Panc1 (cell line): ENCODE measurements around the gene TMEM121. TPM values are rescaled to one million over a fixed set of nuclear protein-coding genes. Genes with fewer than 3 reads are reported as not detected.
A peak's percentile ranks its signal among the peaks of the same experiment; 100 is the strongest.

Experiments used
- ATAC-seq: fragments of 200-7000 bp; cut with Tn5 transposase; 2 replicates; pipeline ENCODE4 v1.9.1; 2020; ENCODE audit warnings: mild to moderate bottlenecking, moderate library complexity
- BruUV-seq: library from RNA; stranded (reverse); fragments of 400-500 nt; replicated peaks from 2 replicates; lab custom pipeline; 2021; lab: Mats Ljungman, UMichigan
- CTCF ChIA-PET: fragments of 300-600 bp; sonication (Branson Sonifier 250); formaldehyde crosslinking; loops from one replicate; lab custom pipeline; 2022; ENCODE audit warnings: antibody characterized with exemption; lab: Charles Lee
- POLR2A ChIA-PET: fragments of 300-600 bp; sonication (Branson Sonifier 250); formaldehyde crosslinking; loops from one replicate; lab custom pipeline; 2022; ENCODE audit warnings: antibody characterized with exemption; lab: Charles Lee
- DNase-seq: peaks from one replicate; pipeline ENCODE4 v3.0.0-alpha.2; 2010; ENCODE audit warnings: low read depth, low spot score
- H3K27ac ChIP-seq: 2 replicates; pipeline ENCODE4 v1.5.1; 2011; ENCODE audit warnings: mild to moderate bottlenecking, low read length, inconsistent platforms
- H3K27me3 ChIP-seq: fragments of 200-500 bp; sonication (Bioruptor generic); 2 replicates; pipeline ENCODE4 v1.6.0; 2014; ENCODE audit warnings: low read length, inconsistent platforms; ENCODE audit not compliant: control insufficient read depth, insufficient read depth
- H3K36me3 ChIP-seq: fragments of 200-500 bp; sonication (Bioruptor generic); 2 replicates; pipeline ENCODE4 v1.5.1; 2014; ENCODE audit warnings: inconsistent platforms, mild to moderate bottlenecking, low read length, moderate library complexity; ENCODE audit not compliant: control insufficient read depth, insufficient read depth
- H3K4me1 ChIP-seq: 2 replicates; pipeline ENCODE4 v1.5.1; 2011; ENCODE audit warnings: inconsistent platforms, mild to moderate bottlenecking, low read length, moderate library complexity; ENCODE audit not compliant: control insufficient read depth, insufficient read depth
- H3K4me3 ChIP-seq, 2 experiments: 2 replicates each; pipeline ENCODE4 v1.5.1; 2011 to 2012; ENCODE audit warnings: low read depth in 2 of 2, low read length in 2 of 2, mild to moderate bottlenecking in 2 of 2, inconsistent platforms in 1 of 2, moderate library complexity in 1 of 2
- H3K9me3 ChIP-seq: fragments of 200-500 bp; sonication (Bioruptor generic); 2 replicates; pipeline ENCODE4 v1.5.1; 2014; ENCODE audit warnings: low read depth, mild to moderate bottlenecking, inconsistent platforms, low read length, moderate library complexity; ENCODE audit not compliant: control insufficient read depth, insufficient read depth
- POLR2AphosphoS5 ChIP-seq: IDR thresholded peaks from 2 replicates; pipeline ENCODE4 v1.6.1; 2012; ENCODE audit warnings: mild to moderate bottlenecking, low read depth, low read length, moderate library complexity
- SIN3A ChIP-seq: IDR thresholded peaks from 2 replicates; pipeline ENCODE4 v1.6.1; 2012; ENCODE audit warnings: low read depth, mild to moderate bottlenecking, low read length, moderate library complexity, borderline replicate concordance; ENCODE audit not compliant: insufficient read depth
- TCF7L2 ChIP-seq: IDR thresholded peaks from 2 replicates; pipeline ENCODE4 v1.6.1; 2011; ENCODE audit warnings: mild to moderate bottlenecking, low read depth, low read length, inconsistent platforms
- in situ Hi-C: cut with HindIII; loops from 2 replicates; pipeline ENCODE4 v1.10.0; 2016; ENCODE audit warnings: low sequenced_read_pairs, low pct_unique_long_range_greater_than_20kb
- intact Hi-C: fragments of 100-400 bp; cut with micrococcal nuclease; formaldehyde crosslinking; loops from one replicate; pipeline ENCODE4 v1.10.0; 2022; ENCODE audit not compliant: unreplicated experiment
- total RNA-seq: library from RNA; stranded (reverse); gene quantifications from one replicate; pipeline ENCODE4 v1.2.1, GENCODE V29; 2021; ENCODE audit not compliant: unreplicated experiment
- TF ChIP-seq, protein P1 (sequence below), 2 experiments: IDR thresholded peaks; 2 replicates each; pipeline ENCODE4 v1.6.1; 2011 to 2012; ENCODE audit warnings: low read depth in 2 of 2, control low read depth in 1 of 2, low read length in 1 of 2, mild to moderate bottlenecking in 1 of 2, moderate library complexity in 1 of 2; ENCODE audit not compliant: insufficient read depth in 1 of 2
- TF ChIP-seq, protein P2 (sequence below): fragments of 450-650 bp; IDR thresholded peaks from 2 replicates; pipeline ENCODE4 v1.5.1; 2017; ENCODE audit warnings: mild to moderate bottlenecking

TMEM121 gene
- total RNA-seq, 1 experiment from 2014 or later: 4.6 TPM

DNA sequence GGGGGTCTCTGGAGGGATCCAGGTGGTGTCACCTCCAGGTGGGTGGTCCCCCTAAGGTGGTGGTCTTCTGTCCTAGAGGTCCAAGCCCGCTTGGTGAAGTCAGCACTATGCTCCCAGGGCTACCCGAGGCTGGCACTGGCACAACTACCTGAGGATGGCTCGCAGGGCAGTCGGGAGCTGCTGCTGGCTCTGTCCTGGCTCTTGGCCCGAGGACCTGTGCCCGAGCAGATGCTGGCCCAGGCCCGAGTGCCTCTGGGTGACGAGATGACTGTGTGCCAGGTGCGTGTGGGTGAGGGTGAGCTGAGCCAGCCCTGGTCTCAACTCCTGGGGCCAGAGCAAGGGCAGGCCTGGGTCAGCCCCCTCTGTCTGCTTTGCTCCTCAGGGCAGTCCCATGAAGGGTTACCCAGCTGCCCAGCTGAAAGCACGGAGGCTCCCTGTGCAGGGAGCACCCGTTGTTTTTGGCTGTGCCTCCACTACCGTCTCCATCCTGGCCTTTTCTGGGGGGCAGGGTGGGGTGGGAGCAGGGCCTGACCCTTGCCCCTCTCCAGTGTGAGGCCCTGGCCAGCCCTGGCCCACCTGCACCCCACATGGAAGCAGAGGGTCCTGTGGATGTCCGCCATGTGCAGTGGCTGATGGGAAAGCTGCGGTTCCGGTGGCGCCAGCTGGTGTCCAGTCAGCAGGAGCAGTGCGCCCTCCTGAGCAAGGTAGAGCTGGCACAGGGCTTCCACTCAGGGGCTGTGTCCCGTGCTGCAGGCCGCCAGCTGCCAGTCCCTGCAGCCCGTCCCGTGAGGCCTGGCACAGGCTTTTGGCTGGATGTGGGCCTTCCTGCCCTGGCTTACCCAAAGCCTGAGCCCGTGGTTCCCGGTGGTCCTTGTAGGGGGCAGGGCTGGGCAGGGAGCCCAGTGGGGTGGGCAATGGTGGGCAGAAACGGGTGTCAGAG lies 34.1 kb upstream of the TMEM121 start:
- H3K27ac ChIP-seq: peak overlapping the region; percentile 34; the same call in 1 of the 2 replicates
- ATAC-seq: no peak

DNA sequence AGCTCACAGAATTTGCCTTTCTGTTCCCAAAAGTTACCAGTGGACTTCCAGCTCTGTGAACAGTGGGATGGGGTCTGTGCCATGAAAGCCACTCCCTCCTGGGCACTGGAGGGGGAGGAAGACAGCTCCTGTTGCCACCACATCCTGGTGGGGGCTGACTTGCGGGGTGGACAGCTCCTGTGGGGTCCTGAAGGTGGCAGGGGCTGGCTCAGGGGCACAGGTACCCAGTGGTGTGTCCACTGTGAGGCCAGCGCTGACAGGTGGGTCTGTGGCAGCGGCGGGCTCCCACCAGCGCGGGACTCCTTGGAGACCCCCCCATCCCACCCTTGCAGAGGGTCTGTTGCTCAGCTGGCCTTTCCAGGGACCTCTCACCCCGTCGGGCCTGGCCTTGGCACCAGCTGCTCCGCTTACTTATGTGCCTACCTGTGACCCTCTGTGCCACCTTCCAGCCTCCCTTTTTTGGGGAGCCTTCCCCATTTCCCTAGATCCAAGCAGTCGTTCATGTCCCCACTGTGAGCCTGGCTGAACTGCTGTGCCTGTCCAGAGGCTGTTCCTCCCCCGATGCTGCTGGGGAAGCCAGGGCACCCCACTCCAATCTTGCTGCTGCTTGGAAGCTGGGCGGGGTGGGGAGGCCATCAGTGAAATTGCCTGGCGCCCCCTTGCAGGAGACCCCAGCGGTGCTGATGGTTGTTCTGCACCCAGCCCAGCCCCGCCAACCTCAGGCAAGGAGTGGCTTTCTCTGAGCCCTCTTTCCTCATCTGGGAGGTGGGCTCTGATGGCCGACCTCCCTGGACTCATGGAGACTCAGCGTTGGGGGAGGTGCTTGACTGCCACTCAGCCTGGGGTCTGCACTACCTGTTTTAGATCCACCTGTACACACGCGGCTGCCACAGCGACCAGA lies 33.2 kb upstream of the TMEM121 start:
- no TSS peak for BruUV-seq
- intact Hi-C loops: no loop called here
- in situ Hi-C loops: no loop called here
- ChIA-PET POLR2A (no interaction called here), CTCF (no interaction called here)
- Histone ChIP-seq H3K9me3 (no peaks in the 10 kb centered on the region), H3K4me1 (peaks cover 7% of the 10 kb centered on the region), H3K36me3 (no peaks in the 10 kb centered on the region), H3K4me3 (no peak overlapping the region), H3K27ac (no peak overlapping the region), H3K27me3 (no peaks in the 10 kb centered on the region)
- ATAC-seq: no peak
- no peak for DNase-seq
- TF ChIP-seq, protein P1, sequence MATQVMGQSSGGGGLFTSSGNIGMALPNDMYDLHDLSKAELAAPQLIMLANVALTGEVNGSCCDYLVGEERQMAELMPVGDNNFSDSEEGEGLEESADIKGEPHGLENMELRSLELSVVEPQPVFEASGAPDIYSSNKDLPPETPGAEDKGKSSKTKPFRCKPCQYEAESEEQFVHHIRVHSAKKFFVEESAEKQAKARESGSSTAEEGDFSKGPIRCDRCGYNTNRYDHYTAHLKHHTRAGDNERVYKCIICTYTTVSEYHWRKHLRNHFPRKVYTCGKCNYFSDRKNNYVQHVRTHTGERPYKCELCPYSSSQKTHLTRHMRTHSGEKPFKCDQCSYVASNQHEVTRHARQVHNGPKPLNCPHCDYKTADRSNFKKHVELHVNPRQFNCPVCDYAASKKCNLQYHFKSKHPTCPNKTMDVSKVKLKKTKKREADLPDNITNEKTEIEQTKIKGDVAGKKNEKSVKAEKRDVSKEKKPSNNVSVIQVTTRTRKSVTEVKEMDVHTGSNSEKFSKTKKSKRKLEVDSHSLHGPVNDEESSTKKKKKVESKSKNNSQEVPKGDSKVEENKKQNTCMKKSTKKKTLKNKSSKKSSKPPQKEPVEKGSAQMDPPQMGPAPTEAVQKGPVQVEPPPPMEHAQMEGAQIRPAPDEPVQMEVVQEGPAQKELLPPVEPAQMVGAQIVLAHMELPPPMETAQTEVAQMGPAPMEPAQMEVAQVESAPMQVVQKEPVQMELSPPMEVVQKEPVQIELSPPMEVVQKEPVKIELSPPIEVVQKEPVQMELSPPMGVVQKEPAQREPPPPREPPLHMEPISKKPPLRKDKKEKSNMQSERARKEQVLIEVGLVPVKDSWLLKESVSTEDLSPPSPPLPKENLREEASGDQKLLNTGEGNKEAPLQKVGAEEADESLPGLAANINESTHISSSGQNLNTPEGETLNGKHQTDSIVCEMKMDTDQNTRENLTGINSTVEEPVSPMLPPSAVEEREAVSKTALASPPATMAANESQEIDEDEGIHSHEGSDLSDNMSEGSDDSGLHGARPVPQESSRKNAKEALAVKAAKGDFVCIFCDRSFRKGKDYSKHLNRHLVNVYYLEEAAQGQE (IDR thresholded peaks at IDR 0.05; ENCODE audit: insufficient read depth in 1 of 2, low read depth in 2 of 2, low read length in 1 of 2): no peak
- TF ChIP-seq POLR2AphosphoS5: no peak
- TF ChIP-seq TCF7L2: no peak

More for the DNA sequence above, 34.1 kb upstream of the TMEM121 start:
- no peaks in the 10 kb centered on the region for H3K27me3 ChIP-seq
- peaks cover 7% of the 10 kb centered on the region for H3K4me1 ChIP-seq
- no TSS peak for BruUV-seq
- H3K36me3 ChIP-seq: no peaks in the 10 kb centered on the region; the same call in 1 of the 2 replicates
- POLR2A ChIA-PET: interaction anchor here (0.6 to 0.7 kb wide), 2 partner anchors 12 to 14 kb away, joined by 6 to 21 read pairs; no protein-coding TSS in a partner anchor
- peak overlapping the region; percentile 55 to 58 for H3K4me3 ChIP-seq
- TF ChIP-seq, protein P2, sequence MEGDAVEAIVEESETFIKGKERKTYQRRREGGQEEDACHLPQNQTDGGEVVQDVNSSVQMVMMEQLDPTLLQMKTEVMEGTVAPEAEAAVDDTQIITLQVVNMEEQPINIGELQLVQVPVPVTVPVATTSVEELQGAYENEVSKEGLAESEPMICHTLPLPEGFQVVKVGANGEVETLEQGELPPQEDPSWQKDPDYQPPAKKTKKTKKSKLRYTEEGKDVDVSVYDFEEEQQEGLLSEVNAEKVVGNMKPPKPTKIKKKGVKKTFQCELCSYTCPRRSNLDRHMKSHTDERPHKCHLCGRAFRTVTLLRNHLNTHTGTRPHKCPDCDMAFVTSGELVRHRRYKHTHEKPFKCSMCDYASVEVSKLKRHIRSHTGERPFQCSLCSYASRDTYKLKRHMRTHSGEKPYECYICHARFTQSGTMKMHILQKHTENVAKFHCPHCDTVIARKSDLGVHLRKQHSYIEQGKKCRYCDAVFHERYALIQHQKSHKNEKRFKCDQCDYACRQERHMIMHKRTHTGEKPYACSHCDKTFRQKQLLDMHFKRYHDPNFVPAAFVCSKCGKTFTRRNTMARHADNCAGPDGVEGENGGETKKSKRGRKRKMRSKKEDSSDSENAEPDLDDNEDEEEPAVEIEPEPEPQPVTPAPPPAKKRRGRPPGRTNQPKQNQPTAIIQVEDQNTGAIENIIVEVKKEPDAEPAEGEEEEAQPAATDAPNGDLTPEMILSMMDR: no peak
- TF ChIP-seq SIN3A: no peak
- TF ChIP-seq TCF7L2: no peak
- TF ChIP-seq POLR2AphosphoS5: no peak
- TF ChIP-seq, protein P1 (IDR thresholded peaks at IDR 0.05; ENCODE audit: insufficient read depth in 1 of 2, low read depth in 2 of 2, low read length in 1 of 2): no peak
- intact Hi-C loops (no loop called here), in situ Hi-C loops (no loop called here)
- no peaks in the 10 kb centered on the region for H3K9me3 ChIP-seq
- DNase-seq: no peak
- CTCF ChIA-PET: interaction anchor here (1.6 kb wide), 1 partner anchor 12 kb away, joined by 4 read pairs; no protein-coding TSS in a partner anchor
